ENCODE data around the gene NYAP2. TPM values are rescaled to one million over a fixed set of nuclear protein-coding genes. Genes with fewer than 3 reads are reported as not detected.

The NYAP2 gene
- total RNA-seq, 2 donors from 2014 or later: not detected

DNA sequence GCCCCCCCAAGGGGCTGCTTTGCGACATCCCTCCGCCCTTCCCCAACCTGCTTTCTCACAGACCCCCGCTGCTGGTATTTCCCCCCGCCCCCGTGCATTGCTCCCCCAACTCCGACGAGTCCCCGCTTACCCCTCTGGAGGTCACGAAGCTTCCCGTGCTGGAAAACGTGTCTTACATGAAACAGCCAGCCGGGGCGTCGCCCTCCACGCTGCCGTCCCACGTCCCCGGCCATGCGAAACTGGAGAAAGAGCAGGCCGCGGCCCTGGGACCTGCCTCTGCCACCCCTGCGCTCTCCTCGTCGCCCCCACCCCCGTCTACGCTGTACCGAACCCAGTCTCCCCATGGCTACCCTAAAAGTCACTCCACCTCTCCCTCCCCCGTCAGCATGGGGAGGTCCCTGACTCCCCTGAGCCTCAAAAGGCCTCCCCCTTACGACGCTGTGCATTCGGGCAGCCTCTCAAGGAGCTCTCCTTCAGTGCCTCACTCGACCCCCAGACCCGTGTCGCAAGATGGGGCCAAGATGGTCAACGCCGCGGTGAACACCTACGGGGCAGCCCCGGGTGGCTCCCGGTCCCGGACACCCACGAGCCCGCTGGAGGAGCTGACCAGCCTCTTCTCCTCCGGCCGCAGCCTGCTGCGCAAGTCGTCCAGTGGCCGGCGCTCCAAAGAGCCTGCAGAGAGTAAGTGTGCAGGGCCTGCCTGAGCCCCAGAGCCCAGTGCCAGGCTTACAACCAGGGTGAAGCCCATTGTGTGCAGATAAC, 183.0 kb downstream of the NYAP2 start:
- no peaks in the 10 kb centered on the region for H3K27me3 Mint-ChIP-seq (ENCODE audit: insufficient read depth)
- H3K36me3 Mint-ChIP-seq (ENCODE audit: low read depth): no peaks in the 10 kb centered on the region
- no peaks in the 10 kb centered on the region for H3K9me3 Mint-ChIP-seq

DNA sequence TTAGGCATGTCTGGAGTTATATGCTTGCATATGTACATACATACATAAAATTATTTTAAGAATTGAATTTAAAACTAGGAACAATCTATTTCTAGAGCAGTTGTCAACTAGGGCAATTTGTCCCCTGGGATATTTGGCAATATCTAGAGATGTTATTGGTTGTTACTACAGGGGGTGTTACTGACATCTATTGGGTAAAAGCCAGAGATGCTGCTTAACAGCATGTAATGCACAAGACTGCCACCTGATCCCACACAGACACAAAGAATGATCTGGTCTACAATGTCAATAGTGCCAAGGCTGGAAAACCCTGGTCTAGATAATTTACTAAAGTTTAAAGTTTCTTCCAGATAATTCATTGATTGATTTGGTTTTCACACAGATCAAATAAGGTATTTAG, 185.3 kb downstream of the NYAP2 start:
- Histone ChIP-seq H3K9me3 (ENCODE audit: control insufficient read depth, low read length) (no peaks in the 10 kb centered on the region), H3K4me1 (ENCODE audit: control insufficient read depth, insufficient read depth, low read length) (no peaks in the 10 kb centered on the region), H3K36me3 (ENCODE audit: control insufficient read depth, insufficient read depth, low read length) (no peaks in the 10 kb centered on the region), H3K9ac (ENCODE audit: extremely low read depth, low read length, poor library complexity, severe bottlenecking) (no peak overlapping the region), H3K27me3 (ENCODE audit: control insufficient read depth, insufficient read depth, low read length, poor library complexity, severe bottlenecking) (no peaks in the 10 kb centered on the region), H3K27ac (ENCODE audit: low read depth, low read length) (no peak overlapping the region), H3K4me3 (ENCODE audit: low read length) (no peak overlapping the region)
- DNase-seq: no peak
- no peaks in the 10 kb centered on the region for H3K9me3 Mint-ChIP-seq
- H3K4me3 Mint-ChIP-seq: no peak overlapping the region
- no peak overlapping the region for H3K27ac Mint-ChIP-seq
- TF ChIP-seq, protein P1, sequence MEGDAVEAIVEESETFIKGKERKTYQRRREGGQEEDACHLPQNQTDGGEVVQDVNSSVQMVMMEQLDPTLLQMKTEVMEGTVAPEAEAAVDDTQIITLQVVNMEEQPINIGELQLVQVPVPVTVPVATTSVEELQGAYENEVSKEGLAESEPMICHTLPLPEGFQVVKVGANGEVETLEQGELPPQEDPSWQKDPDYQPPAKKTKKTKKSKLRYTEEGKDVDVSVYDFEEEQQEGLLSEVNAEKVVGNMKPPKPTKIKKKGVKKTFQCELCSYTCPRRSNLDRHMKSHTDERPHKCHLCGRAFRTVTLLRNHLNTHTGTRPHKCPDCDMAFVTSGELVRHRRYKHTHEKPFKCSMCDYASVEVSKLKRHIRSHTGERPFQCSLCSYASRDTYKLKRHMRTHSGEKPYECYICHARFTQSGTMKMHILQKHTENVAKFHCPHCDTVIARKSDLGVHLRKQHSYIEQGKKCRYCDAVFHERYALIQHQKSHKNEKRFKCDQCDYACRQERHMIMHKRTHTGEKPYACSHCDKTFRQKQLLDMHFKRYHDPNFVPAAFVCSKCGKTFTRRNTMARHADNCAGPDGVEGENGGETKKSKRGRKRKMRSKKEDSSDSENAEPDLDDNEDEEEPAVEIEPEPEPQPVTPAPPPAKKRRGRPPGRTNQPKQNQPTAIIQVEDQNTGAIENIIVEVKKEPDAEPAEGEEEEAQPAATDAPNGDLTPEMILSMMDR (conservative IDR thresholded peaks at IDR 0.05): peak; percentile 19
- H3K27me3 Mint-ChIP-seq (ENCODE audit: insufficient read depth): no peaks in the 10 kb centered on the region
- no peaks in the 10 kb centered on the region for H3K36me3 Mint-ChIP-seq (ENCODE audit: low read depth)
- no peaks in the 10 kb centered on the region for H3K4me1 Mint-ChIP-seq

More for the DNA sequence above, 183.0 kb downstream of the NYAP2 start:
- H3K36me3 ChIP-seq (ENCODE audit: control insufficient read depth, insufficient read depth, low read length): no peaks in the 10 kb centered on the region
- Mint-ChIP-seq H3K4me1 (no peaks in the 10 kb centered on the region), H3K4me3 (no peak overlapping the region), H3K27ac (no peak overlapping the region)
- H3K4me3 ChIP-seq (ENCODE audit: low read length): no peak overlapping the region
- DNase-seq: no peak
- H3K27ac ChIP-seq (ENCODE audit: low read depth, low read length): no peak overlapping the region
- TF ChIP-seq, protein P1 (conservative IDR thresholded peaks at IDR 0.05): no peak
- H3K9me3 ChIP-seq (ENCODE audit: control insufficient read depth, low read length): no peaks in the 10 kb centered on the region
- no peak overlapping the region for H3K9ac ChIP-seq (ENCODE audit: extremely low read depth, low read length, poor library complexity, severe bottlenecking)
- H3K27me3 ChIP-seq (ENCODE audit: control insufficient read depth, insufficient read depth, low read length, poor library complexity, severe bottlenecking): no peaks in the 10 kb centered on the region
- WGBS, 2 experiments (ENCODE audit: insufficient coverage in 1 of 2, insufficient read length in 1 of 2): 96 to 97% methylated on average over 25 to 49 of the region's 49 CpGs
- H3K4me1 ChIP-seq (ENCODE audit: control insufficient read depth, insufficient read depth, low read length): no peaks in the 10 kb centered on the region

DNA sequence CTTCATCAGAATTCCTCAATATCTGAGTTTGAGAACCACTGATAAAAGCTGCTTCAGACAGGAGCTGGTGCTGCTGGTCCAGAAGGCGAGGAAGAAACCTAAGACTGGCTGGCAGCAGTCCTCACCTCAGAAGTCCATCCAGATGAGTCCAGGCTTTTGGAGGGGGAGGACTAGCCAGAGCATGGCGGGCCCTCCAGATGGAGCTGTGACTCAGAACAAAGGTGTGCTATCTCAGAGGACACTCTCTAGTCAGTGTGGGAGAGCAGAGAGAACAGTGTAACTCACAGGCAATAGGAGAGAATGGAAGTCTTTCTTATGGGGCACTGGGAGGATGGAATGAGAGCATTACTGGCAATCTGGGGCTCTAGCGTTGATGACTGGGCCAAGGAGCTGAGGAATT, 191.4 kb downstream of the NYAP2 start:
- Histone ChIP-seq H3K27me3 (ENCODE audit: control insufficient read depth, insufficient read depth, low read length, poor library complexity, severe bottlenecking) (no peaks in the 10 kb centered on the region), H3K36me3 (ENCODE audit: control insufficient read depth, insufficient read depth, low read length) (no peaks in the 10 kb centered on the region), H3K9me3 (ENCODE audit: control insufficient read depth, low read length) (no peaks in the 10 kb centered on the region), H3K4me1 (ENCODE audit: control insufficient read depth, insufficient read depth, low read length) (no peaks in the 10 kb centered on the region), H3K9ac (ENCODE audit: extremely low read depth, low read length, poor library complexity, severe bottlenecking) (no peak overlapping the region), H3K4me3 (ENCODE audit: low read length) (no peak overlapping the region), H3K27ac (ENCODE audit: low read depth, low read length) (no peak overlapping the region)
- Mint-ChIP-seq H3K4me3 (no peak overlapping the region), H3K27ac (no peak overlapping the region), H3K27me3 (ENCODE audit: insufficient read depth) (no peaks in the 10 kb centered on the region), H3K9me3 (no peaks in the 10 kb centered on the region), H3K36me3 (ENCODE audit: low read depth) (no peaks in the 10 kb centered on the region), H3K4me1 (no peaks in the 10 kb centered on the region)
- 92 to 100% methylated on average over 2 to 3 of the region's 3 CpGs for WGBS, 2 experiments (ENCODE audit: insufficient coverage in 1 of 2, insufficient read length in 1 of 2)
- TF ChIP-seq, protein P1 (conservative IDR thresholded peaks at IDR 0.05): no peak
- peak; percentile 48 for DNase-seq

Measured in endodermal cell (in vitro differentiated cells).